Measurements from ENCODE around the gene KIF20B. TPM values are rescaled to one million over a fixed set of nuclear protein-coding genes. Genes with fewer than 3 reads are reported as not detected.
"Not testable (repeated sequence)": the region's sequence is repeated elsewhere in the genome, so short reads cannot be mapped to it uniquely, and the experiment has no call there.

Gene KIF20B
- total RNA-seq, 4 donors from 2014 or later: 4.2 to 13.4 (median 8.6) TPM

GRCh38 chr10:89759531-89759930, 58.1 kb downstream of the KIF20B start:
- no peaks in the 10 kb centered on the region for H3K27me3 ChIP-seq
- no peak for DNase-seq
- TF ChIP-seq CTCF (IDR thresholded peaks at IDR 0.05) (no peak), POLR2A (IDR thresholded peaks at IDR 0.05) (no peak)
- H3K4me1 ChIP-seq: no peaks in the 10 kb centered on the region
- H3K4me3 ChIP-seq: no peak overlapping the region
- H3K9me3 ChIP-seq: no peaks in the 10 kb centered on the region
- H3K36me3 ChIP-seq: peaks cover 0 to 49% (median 0%) of the 10 kb centered on the region in 3 donors
- no peak overlapping the region for H3K27ac ChIP-seq
- intact Hi-C loops (cut with DNase I): no loop called here
- WGBS, 2 donors: 97 to 100% methylated on average over 1 of the region's 1 CpG

GRCh38 chr10:89763671-89764070, 62.3 kb downstream of the KIF20B start:
- H3K4me3 ChIP-seq; DNase-seq; H3K9me3 ChIP-seq; H3K27me3 ChIP-seq; intact Hi-C loops (cut with DNase I); H3K4me1 ChIP-seq; H3K27ac ChIP-seq: not testable (repeated sequence)
- WGBS, 2 donors: 95 to 100% methylated on average over 1 of the region's 1 CpG
- peaks cover 0 to 46% (median 0%) of the 10 kb centered on the region in 3 donors for H3K36me3 ChIP-seq

- intact Hi-C loops (cut with DNase I): no loop called here
Measured at GRCh38 chr10:89771684-89772083, 70.3 kb downstream of the KIF20B start.

GRCh38 chr10:89773081-89773480, 71.7 kb downstream of the KIF20B start:
- no peak for DNase-seq
- H3K36me3 ChIP-seq: peaks cover 0 to 45% (median 0%) of the 10 kb centered on the region in 3 donors
- WGBS, 2 donors: 23 to 96% methylated on average over 1 of the region's 1 CpG
- no peak for TF ChIP-seq CTCF (IDR thresholded peaks at IDR 0.05)
- TF ChIP-seq POLR2A (IDR thresholded peaks at IDR 0.05): no peak
- H3K4me3 ChIP-seq: no peak overlapping the region
- no peaks in the 10 kb centered on the region for H3K4me1 ChIP-seq
- intact Hi-C loops (cut with DNase I): no loop called here
- H3K9me3 ChIP-seq: no peaks in the 10 kb centered on the region
- no peaks in the 10 kb centered on the region for H3K27me3 ChIP-seq
- H3K27ac ChIP-seq: no peak overlapping the region

More at GRCh38 chr10:89771684-89772083, 70.3 kb downstream of the KIF20B start:
- TF ChIP-seq POLR2A (IDR thresholded peaks at IDR 0.05) (no peak), CTCF (IDR thresholded peaks at IDR 0.05) (no peak)
- peaks cover 0 to 45% (median 0%) of the 10 kb centered on the region in 3 donors for H3K36me3 ChIP-seq
- WGBS, 2 donors: 89 to 91% methylated on average over 5 of the region's 5 CpGs
- DNase-seq: no peak
- no peak overlapping the region for H3K27ac ChIP-seq
- no peak overlapping the region for H3K4me3 ChIP-seq
- no peaks in the 10 kb centered on the region for H3K9me3 ChIP-seq
- H3K4me1 ChIP-seq: no peaks in the 10 kb centered on the region
- no peaks in the 10 kb centered on the region for H3K27me3 ChIP-seq

- TF ChIP-seq CTCF (IDR thresholded peaks at IDR 0.05) (no peak), POLR2A (IDR thresholded peaks at IDR 0.05) (no peak)
- Histone ChIP-seq H3K4me3 (no peak overlapping the region), H3K27ac (no peak overlapping the region), H3K36me3 (peaks cover 0 to 23% (median 0%) of the 10 kb centered on the region in 3 donors), H3K4me1 (no peaks in the 10 kb centered on the region), H3K9me3 (no peaks in the 10 kb centered on the region), H3K27me3 (no peaks in the 10 kb centered on the region)
- DNase-seq: no peak
- intact Hi-C loops (cut with DNase I): no loop called here
Measured at GRCh38 chr10:89776665-89777064, 75.3 kb downstream of the KIF20B start.

GRCh38 chr10:89782470-89782869, 81.1 kb downstream of the KIF20B start:
- Histone ChIP-seq H3K4me1 (no peaks in the 10 kb centered on the region), H3K27me3 (no peaks in the 10 kb centered on the region), H3K9me3 (no peaks in the 10 kb centered on the region), H3K36me3 (peaks cover 0 to 7% (median 0%) of the 10 kb centered on the region in 3 donors), H3K27ac (no peak overlapping the region), H3K4me3 (no peak overlapping the region)
- no peak for TF ChIP-seq CTCF (IDR thresholded peaks at IDR 0.05)
- TF ChIP-seq POLR2A (IDR thresholded peaks at IDR 0.05): no peak
- WGBS, 2 donors: 94% methylated on average over 2 of the region's 2 CpGs
- DNase-seq: no peak
- intact Hi-C loops (cut with DNase I): no loop called here
